Esophagus muscularis mucosa (tissue), 4 donors: ENCODE measurements around the gene CDKN3.

Experiments used
- CTCF ChIP-seq, 3 experiments: fragments of 200-600 bp in 2 of 3; fragments of 450-650 bp in 1 of 3; sonication (generic) in 2 of 3; IDR thresholded peaks; one replicate each; pipeline ENCODE4 v1.5.1; 2017 to 2019; ENCODE audit warnings: antibody characterized with exemption in 3 of 3, mild to moderate bottlenecking in 2 of 3, moderate library complexity in 1 of 3
- EP300 ChIP-seq: sonication (generic); formaldehyde crosslinking; IDR thresholded peaks from one replicate; pipeline ENCODE4 v1.6.1; 2017; ENCODE audit warnings: antibody characterized with exemption
- POLR2A ChIP-seq: fragments of 450-650 bp; IDR thresholded peaks from one replicate; pipeline ENCODE4 v1.6.1; 2017; ENCODE audit warnings: antibody characterized with exemption, moderate library complexity, mild to moderate bottlenecking, low read depth
- POLR2AphosphoS5 ChIP-seq, 2 donors: sonication (generic); formaldehyde crosslinking; IDR thresholded peaks; one replicate each; pipeline ENCODE4 v1.6.1; 2017; ENCODE audit warnings: antibody characterized with exemption in 2 of 2

GRCh38 chr14:54459106-54459505 is 62.3 kb downstream of the CDKN3 start:
- TF ChIP-seq CTCF (IDR thresholded peaks at IDR 0.05): no peak
- TF ChIP-seq POLR2A: no peak
- TF ChIP-seq POLR2AphosphoS5 (IDR thresholded peaks at IDR 0.05): no peak
- no peak for TF ChIP-seq EP300
